Endothelial cell of umbilical vein (primary cell): ENCODE results near the gene FNBP1L.

Experiments used
- EZH2 ChIP-seq: IDR thresholded peaks from 2 replicates; pipeline ENCODE4 v1.6.1; 2012; ENCODE audit warnings: borderline replicate concordance, low read depth, mild to moderate bottlenecking, moderate library complexity, low read length, inconsistent platforms; ENCODE audit not compliant: severe bottlenecking
- FOS ChIP-seq: IDR thresholded peaks from 2 replicates; pipeline ENCODE4 v1.6.1; 2011; ENCODE audit warnings: mild to moderate bottlenecking, low read length, moderate library complexity, borderline replicate concordance; ENCODE audit not compliant: insufficient read depth
- POLR2AphosphoS5 ChIP-seq: IDR thresholded peaks from 2 replicates; pipeline ENCODE4 v1.6.1; 2012; ENCODE audit warnings: low read depth, mild to moderate bottlenecking, control low read depth, low read length, moderate library complexity; ENCODE audit not compliant: insufficient read depth
- TF ChIP-seq, protein P1 (sequence below), 2 donors: IDR thresholded peaks; 1 replicate in 1 of 2; 2 replicates in 1 of 2; pipeline ENCODE4 v1.5.1; 2011; ENCODE audit warnings: low read length in 2 of 2, mild to moderate bottlenecking in 2 of 2, moderate library complexity in 2 of 2, control low read depth in 1 of 2, inconsistent platforms in 1 of 2, low read depth in 1 of 2; ENCODE audit not compliant: insufficient read depth in 1 of 2; ENCODE audit errors: extremely low read depth in 1 of 2

DNA sequence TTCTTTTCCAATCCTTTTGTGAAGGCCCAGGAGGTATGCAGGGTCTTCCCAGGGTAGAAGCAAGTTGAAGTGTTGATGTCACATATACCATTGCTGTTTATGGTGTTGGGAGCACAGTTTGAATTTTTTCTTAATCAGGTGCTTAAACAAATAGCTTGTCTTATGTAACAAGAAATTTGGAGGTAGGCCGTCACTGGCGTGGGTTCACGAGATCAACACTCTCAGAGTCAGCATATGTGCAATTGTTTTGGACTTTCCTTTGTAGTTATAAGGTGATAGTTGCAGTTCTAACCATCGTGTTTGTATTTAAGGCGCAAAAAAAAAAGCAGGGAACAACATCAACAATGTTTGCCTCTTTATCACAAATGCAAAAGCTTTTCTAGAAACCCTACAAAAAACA lies 13.3 kb downstream of the FNBP1L start:
- TF ChIP-seq EZH2 (no peak), FOS (no peak), POLR2AphosphoS5 (no peak)
- TF ChIP-seq, protein P1, sequence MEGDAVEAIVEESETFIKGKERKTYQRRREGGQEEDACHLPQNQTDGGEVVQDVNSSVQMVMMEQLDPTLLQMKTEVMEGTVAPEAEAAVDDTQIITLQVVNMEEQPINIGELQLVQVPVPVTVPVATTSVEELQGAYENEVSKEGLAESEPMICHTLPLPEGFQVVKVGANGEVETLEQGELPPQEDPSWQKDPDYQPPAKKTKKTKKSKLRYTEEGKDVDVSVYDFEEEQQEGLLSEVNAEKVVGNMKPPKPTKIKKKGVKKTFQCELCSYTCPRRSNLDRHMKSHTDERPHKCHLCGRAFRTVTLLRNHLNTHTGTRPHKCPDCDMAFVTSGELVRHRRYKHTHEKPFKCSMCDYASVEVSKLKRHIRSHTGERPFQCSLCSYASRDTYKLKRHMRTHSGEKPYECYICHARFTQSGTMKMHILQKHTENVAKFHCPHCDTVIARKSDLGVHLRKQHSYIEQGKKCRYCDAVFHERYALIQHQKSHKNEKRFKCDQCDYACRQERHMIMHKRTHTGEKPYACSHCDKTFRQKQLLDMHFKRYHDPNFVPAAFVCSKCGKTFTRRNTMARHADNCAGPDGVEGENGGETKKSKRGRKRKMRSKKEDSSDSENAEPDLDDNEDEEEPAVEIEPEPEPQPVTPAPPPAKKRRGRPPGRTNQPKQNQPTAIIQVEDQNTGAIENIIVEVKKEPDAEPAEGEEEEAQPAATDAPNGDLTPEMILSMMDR (IDR thresholded peaks at IDR 0.05; ENCODE audit: extremely low read depth in 1 of 2, insufficient read depth in 1 of 2, low read depth in 1 of 2, low read length in 2 of 2): no peak
